ENCODE measurements around the gene MCF2L. TPM values are rescaled to one million over a fixed set of nuclear protein-coding genes. Genes with fewer than 3 reads are reported as not detected.

Gene MCF2L
- total RNA-seq = 0.42 TPM in 1 of 2 replicates, not detected in the other

GRCh38 chr13:112968910-112969691 is at the start of gene MCF2L:
Gene MCF2L (plus strand): TSS chr13:112969214. CDS start chr13:112969380, 166 bp downstream.
- peaks cover 9% of the 10 kb centered on the region for H3K4me1 Mint-ChIP-seq (ENCODE audit: low read depth)
- H3K36me3 Mint-ChIP-seq (ENCODE audit: low read depth) = no peaks in the 10 kb centered on the region
- peaks cover 31% of the 10 kb centered on the region for H3K27me3 Mint-ChIP-seq (ENCODE audit: insufficient read depth)
- H3K4me3 Mint-ChIP-seq = peak within 1 kb of the TSS; percentile 81
- H3K9me3 Mint-ChIP-seq = no peaks in the 10 kb centered on the region
- H3K27ac Mint-ChIP-seq = peak within 1 kb of the TSS; percentile 52
- intact Hi-C loops (cut with micrococcal nuclease) = no loop called here
- DNase-seq (ENCODE audit: low spot score) = peak; percentile 5

GRCh38 chr13:112923962-112924361 is 45.1 kb upstream of the MCF2L start:
- no peak for DNase-seq (ENCODE audit: low spot score)
- Mint-ChIP-seq H3K27ac (no peak overlapping the region), H3K27me3 (ENCODE audit: insufficient read depth) (peaks cover 17% of the 10 kb centered on the region), H3K9me3 (no peaks in the 10 kb centered on the region), H3K36me3 (ENCODE audit: low read depth) (no peaks in the 10 kb centered on the region), H3K4me1 (ENCODE audit: low read depth) (no peaks in the 10 kb centered on the region), H3K4me3 (no peak overlapping the region)
- intact Hi-C loops (cut with micrococcal nuclease) = no loop called here

GRCh38 chr13:112924365-112924764 is 44.6 kb upstream of the MCF2L start:
- intact Hi-C loops (cut with micrococcal nuclease) = no loop called here
- no peaks in the 10 kb centered on the region for H3K9me3 Mint-ChIP-seq
- no peak overlapping the region for H3K4me3 Mint-ChIP-seq
- no peak for DNase-seq (ENCODE audit: low spot score)
- peaks cover 21% of the 10 kb centered on the region for H3K27me3 Mint-ChIP-seq (ENCODE audit: insufficient read depth)
- no peak overlapping the region for H3K27ac Mint-ChIP-seq
- no peaks in the 10 kb centered on the region for H3K4me1 Mint-ChIP-seq (ENCODE audit: low read depth)
- H3K36me3 Mint-ChIP-seq (ENCODE audit: low read depth) = no peaks in the 10 kb centered on the region

- peaks cover 31% of the 10 kb centered on the region for H3K27me3 Mint-ChIP-seq (ENCODE audit: insufficient read depth)
- no peak overlapping the region for H3K4me3 Mint-ChIP-seq
- no peak overlapping the region for H3K27ac Mint-ChIP-seq
- H3K4me1 Mint-ChIP-seq (ENCODE audit: low read depth) = no peaks in the 10 kb centered on the region
- DNase-seq (ENCODE audit: low spot score) = no peak
- H3K9me3 Mint-ChIP-seq = no peaks in the 10 kb centered on the region
- intact Hi-C loops (cut with micrococcal nuclease) = no loop called here
- H3K36me3 Mint-ChIP-seq (ENCODE audit: low read depth) = no peaks in the 10 kb centered on the region
Observed at GRCh38 chr13:112926003-112926402, 43.0 kb upstream of the MCF2L start.

GRCh38 chr13:112926993-112927392 is 42.0 kb upstream of the MCF2L start:
- DNase-seq (ENCODE audit: low spot score) = no peak
- Mint-ChIP-seq H3K4me1 (ENCODE audit: low read depth) (no peaks in the 10 kb centered on the region), H3K27ac (no peak overlapping the region), H3K4me3 (no peak overlapping the region), H3K36me3 (ENCODE audit: low read depth) (no peaks in the 10 kb centered on the region), H3K9me3 (no peaks in the 10 kb centered on the region), H3K27me3 (ENCODE audit: insufficient read depth) (peaks cover 30% of the 10 kb centered on the region)
- intact Hi-C loops (cut with micrococcal nuclease) = no loop called here

GRCh38 chr13:112928020-112928971 is 40.7 kb upstream of the MCF2L start:
- Mint-ChIP-seq H3K27ac (no peak overlapping the region), H3K36me3 (ENCODE audit: low read depth) (no peaks in the 10 kb centered on the region), H3K4me3 (no peak overlapping the region), H3K4me1 (ENCODE audit: low read depth) (no peaks in the 10 kb centered on the region), H3K27me3 (ENCODE audit: insufficient read depth) (peaks cover 30% of the 10 kb centered on the region), H3K9me3 (no peaks in the 10 kb centered on the region)
- intact Hi-C loops (cut with micrococcal nuclease) = no loop called here
- no peak for DNase-seq (ENCODE audit: low spot score)

GRCh38 chr13:112928972-112929782 is 39.8 kb upstream of the MCF2L start:
- DNase-seq (ENCODE audit: low spot score) = no peak
- Mint-ChIP-seq H3K4me1 (ENCODE audit: low read depth) (no peaks in the 10 kb centered on the region), H3K9me3 (no peaks in the 10 kb centered on the region), H3K27ac (no peak overlapping the region), H3K27me3 (ENCODE audit: insufficient read depth) (peaks cover 30% of the 10 kb centered on the region), H3K36me3 (ENCODE audit: low read depth) (no peaks in the 10 kb centered on the region), H3K4me3 (no peak overlapping the region)
- intact Hi-C loops (cut with micrococcal nuclease) = no loop called here

- no peaks in the 10 kb centered on the region for H3K36me3 Mint-ChIP-seq (ENCODE audit: low read depth)
- no peaks in the 10 kb centered on the region for H3K4me1 Mint-ChIP-seq (ENCODE audit: low read depth)
- H3K27ac Mint-ChIP-seq = no peak overlapping the region
- no peak for DNase-seq (ENCODE audit: low spot score)
- H3K9me3 Mint-ChIP-seq = no peaks in the 10 kb centered on the region
- H3K27me3 Mint-ChIP-seq (ENCODE audit: insufficient read depth) = peaks cover 28% of the 10 kb centered on the region
- no peak overlapping the region for H3K4me3 Mint-ChIP-seq
- intact Hi-C loops (cut with micrococcal nuclease) = no loop called here
Observed at GRCh38 chr13:112929783-112930055, 39.3 kb upstream of the MCF2L start.

GRCh38 chr13:112930192-112930591 is 38.8 kb upstream of the MCF2L start:
- no peak for DNase-seq (ENCODE audit: low spot score)
- no peak overlapping the region for H3K4me3 Mint-ChIP-seq
- no peaks in the 10 kb centered on the region for H3K9me3 Mint-ChIP-seq
- peaks cover 28% of the 10 kb centered on the region for H3K27me3 Mint-ChIP-seq (ENCODE audit: insufficient read depth)
- no peaks in the 10 kb centered on the region for H3K36me3 Mint-ChIP-seq (ENCODE audit: low read depth)
- no peaks in the 10 kb centered on the region for H3K4me1 Mint-ChIP-seq (ENCODE audit: low read depth)
- intact Hi-C loops (cut with micrococcal nuclease) = no loop called here
- no peak overlapping the region for H3K27ac Mint-ChIP-seq

GRCh38 chr13:112931028-112931934 is 37.7 kb upstream of the MCF2L start:
- H3K9me3 Mint-ChIP-seq = no peaks in the 10 kb centered on the region
- H3K4me3 Mint-ChIP-seq = no peak overlapping the region
- no peaks in the 10 kb centered on the region for H3K4me1 Mint-ChIP-seq (ENCODE audit: low read depth)
- peaks cover 28% of the 10 kb centered on the region for H3K27me3 Mint-ChIP-seq (ENCODE audit: insufficient read depth)
- no peaks in the 10 kb centered on the region for H3K36me3 Mint-ChIP-seq (ENCODE audit: low read depth)
- no peak overlapping the region for H3K27ac Mint-ChIP-seq
- DNase-seq (ENCODE audit: low spot score) = no peak
- intact Hi-C loops (cut with micrococcal nuclease) = no loop called here

- H3K4me3 Mint-ChIP-seq = no peak overlapping the region
- H3K36me3 Mint-ChIP-seq (ENCODE audit: low read depth) = no peaks in the 10 kb centered on the region
- H3K4me1 Mint-ChIP-seq (ENCODE audit: low read depth) = no peaks in the 10 kb centered on the region
- no peaks in the 10 kb centered on the region for H3K9me3 Mint-ChIP-seq
- no peak overlapping the region for H3K27ac Mint-ChIP-seq
- DNase-seq (ENCODE audit: low spot score) = no peak
- peaks cover 23% of the 10 kb centered on the region for H3K27me3 Mint-ChIP-seq (ENCODE audit: insufficient read depth)
- intact Hi-C loops (cut with micrococcal nuclease) = no loop called here
Observed at GRCh38 chr13:112932971-112933370, 36.0 kb upstream of the MCF2L start.

GRCh38 chr13:112933649-112934048 is 35.4 kb upstream of the MCF2L start:
- H3K27me3 Mint-ChIP-seq (ENCODE audit: insufficient read depth) = peaks cover 18% of the 10 kb centered on the region
- H3K9me3 Mint-ChIP-seq = no peaks in the 10 kb centered on the region
- no peak overlapping the region for H3K27ac Mint-ChIP-seq
- H3K4me3 Mint-ChIP-seq = no peak overlapping the region
- H3K36me3 Mint-ChIP-seq (ENCODE audit: low read depth) = no peaks in the 10 kb centered on the region
- no peaks in the 10 kb centered on the region for H3K4me1 Mint-ChIP-seq (ENCODE audit: low read depth)
- DNase-seq (ENCODE audit: low spot score) = no peak
- intact Hi-C loops (cut with micrococcal nuclease) = no loop called here
